ENCODE results near the gene S1PR3.

GRCh38 chr9:89013660-89014059 lies 22.4 kb downstream of the S1PR3 start:
- TF ChIP-seq CTCF (IDR thresholded peaks at IDR 0.05) (no peak), ZFX (IDR thresholded peaks at IDR 0.05; ENCODE audit: borderline replicate concordance) (no peak)

All from 22Rv1 (cell line).